Gastrocnemius medialis (tissue), 4 donors: ENCODE measurements around the gene RHOT1. TPM values are rescaled to one million over a fixed set of nuclear protein-coding genes. Genes with fewer than 3 reads are reported as not detected.

Experiments
- ATAC-seq, 2 donors: fragments of 150-250 bp; one replicate each; pipeline ENCODE4 v1.9.1; 2016
- DNase-seq, 2 donors: peaks; one replicate each; pipeline ENCODE4 v3.0.0-alpha.2; 2019
- H3K27ac ChIP-seq, 4 donors: fragments of 200-600 bp; sonication (generic); 1 replicate in 1 of 4; 2 replicates in 3 of 4; pipeline ENCODE4 v1.5.1; 2016 to 2018; ENCODE audit warnings: mild to moderate bottlenecking in 2 of 4, moderate library complexity in 1 of 4
- H3K27me3 ChIP-seq, 3 donors: fragments of 200-600 bp; sonication (generic) in 2 of 3; 1 replicate in 1 of 3; 2 replicates in 2 of 3; pipeline versions ENCODE4 v1.5.1 to v1.6.0; 2016 to 2019; ENCODE audit warnings: mild to moderate bottlenecking in 1 of 3, moderate library complexity in 1 of 3
- H3K36me3 ChIP-seq, 2 donors: fragments of 200-600 bp; sonication (generic) in 1 of 2; one replicate each; pipeline ENCODE4 v1.5.1; 2017 to 2018
- H3K4me1 ChIP-seq, 2 donors: fragments of 200-600 bp; sonication (generic) in 1 of 2; one replicate each; pipeline ENCODE4 v1.5.1; 2016 to 2017; ENCODE audit warnings: mild to moderate bottlenecking in 2 of 2
- H3K4me3 ChIP-seq, 4 donors: fragments of 200-600 bp; sonication (generic) in 3 of 4; 1 replicate in 1 of 4; 2 replicates in 3 of 4; pipeline ENCODE4 v1.5.1; 2016 to 2019; ENCODE audit warnings: mild to moderate bottlenecking in 2 of 4
- H3K9me3 ChIP-seq, 3 donors: fragments of 200-600 bp; sonication (generic) in 2 of 3; 1 replicate in 1 of 3; 2 replicates in 2 of 3; pipeline ENCODE4 v1.5.1; 2016 to 2019
- POLR2A ChIP-seq, 2 donors: fragments of 450-650 bp; IDR thresholded peaks; one replicate each; pipeline ENCODE4 v1.6.1; 2017; ENCODE audit warnings: antibody characterized with exemption in 2 of 2, mild to moderate bottlenecking in 2 of 2, moderate library complexity in 2 of 2
- in situ Hi-C, 4 donors: fragments of 200-750 bp; cut with MboI; loops; one replicate each; pipeline versions ENCODE4 v1.15.0 to v1.8.0; 2017; ENCODE audit warnings: low sequenced_read_pairs in 4 of 4
- intact Hi-C: fragments of 100-400 bp; cut with DNase I; formaldehyde crosslinking; loops from one replicate; pipeline ENCODE4 v1.15.1; 2023; ENCODE audit warnings: low total_unique reads
- total RNA-seq, 4 donors: library from RNA; depleted of rRNA; stranded (reverse); fragments of >200 nt; gene quantifications; one replicate each; pipeline versions ENCODE4 v1.1.0 to v1.2.3, GENCODE V29; 2016
- TF ChIP-seq, protein P1 (sequence below), 5 experiments: fragments of 450-650 bp in 3 of 5; fragments of 200-600 bp in 2 of 5; sonication (generic) in 2 of 5; IDR thresholded peaks in 4 of 5; conservative IDR thresholded peaks in 1 of 5; 1 replicate in 4 of 5; 2 replicates in 1 of 5; pipeline ENCODE4 v1.5.1; 2016 to 2019; ENCODE audit warnings: antibody characterized with exemption in 5 of 5, mild to moderate bottlenecking in 3 of 5, moderate library complexity in 3 of 5

RHOT1 gene
- total RNA-seq, 4 donors from 2014 or later: 30.8 to 67.5 (median 36.2) TPM

DNA sequence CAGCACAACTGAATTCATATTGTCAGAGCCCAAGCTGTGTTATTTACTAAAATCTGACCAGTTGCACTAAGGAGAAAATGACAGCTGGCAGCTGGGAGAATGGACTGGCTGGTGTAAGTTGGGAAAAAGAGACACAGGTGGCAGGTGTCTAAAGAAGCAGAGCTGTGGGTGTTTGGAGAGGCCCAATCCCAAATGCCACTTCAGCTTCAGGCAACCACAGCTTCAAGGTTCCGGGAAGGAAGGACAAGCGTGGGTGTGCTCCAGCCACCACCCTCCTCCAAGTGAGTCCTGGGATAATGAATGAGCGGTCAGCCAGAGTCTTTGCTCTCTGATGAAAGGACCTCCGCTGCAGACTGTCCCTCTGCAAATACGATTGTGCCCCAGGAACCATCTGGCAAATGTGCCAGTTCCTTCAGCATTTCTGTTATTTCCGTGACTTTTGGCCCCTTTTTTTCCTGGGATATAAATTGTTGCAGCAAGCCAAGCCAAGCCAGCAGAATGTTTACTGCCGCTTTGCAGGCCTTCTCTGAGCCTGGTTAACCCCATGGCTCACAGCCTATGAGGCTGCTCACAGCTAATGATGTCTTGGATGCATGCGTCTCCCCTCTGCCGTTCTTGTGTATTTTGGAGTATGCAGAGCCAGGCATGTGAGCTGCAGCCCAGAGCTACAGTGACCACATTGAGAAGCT, 113.9 kb downstream of the RHOT1 start:
- intact Hi-C loops (no loop called here), in situ Hi-C loops (loop anchor here in 2 of 4 donors (5.0 to 10.0 kb wide), 2 partner anchors 59 to 61 kb away; no protein-coding TSS in a partner anchor)
- H3K4me3 ChIP-seq: no peak overlapping the region
- no peaks in the 10 kb centered on the region for H3K27me3 ChIP-seq
- no peaks in the 10 kb centered on the region for H3K4me1 ChIP-seq
- H3K36me3 ChIP-seq: no peaks in the 10 kb centered on the region
- ATAC-seq (no peak), DNase-seq (no peak)
- TF ChIP-seq POLR2A (IDR thresholded peaks at IDR 0.05): no peak
- TF ChIP-seq, protein P1, sequence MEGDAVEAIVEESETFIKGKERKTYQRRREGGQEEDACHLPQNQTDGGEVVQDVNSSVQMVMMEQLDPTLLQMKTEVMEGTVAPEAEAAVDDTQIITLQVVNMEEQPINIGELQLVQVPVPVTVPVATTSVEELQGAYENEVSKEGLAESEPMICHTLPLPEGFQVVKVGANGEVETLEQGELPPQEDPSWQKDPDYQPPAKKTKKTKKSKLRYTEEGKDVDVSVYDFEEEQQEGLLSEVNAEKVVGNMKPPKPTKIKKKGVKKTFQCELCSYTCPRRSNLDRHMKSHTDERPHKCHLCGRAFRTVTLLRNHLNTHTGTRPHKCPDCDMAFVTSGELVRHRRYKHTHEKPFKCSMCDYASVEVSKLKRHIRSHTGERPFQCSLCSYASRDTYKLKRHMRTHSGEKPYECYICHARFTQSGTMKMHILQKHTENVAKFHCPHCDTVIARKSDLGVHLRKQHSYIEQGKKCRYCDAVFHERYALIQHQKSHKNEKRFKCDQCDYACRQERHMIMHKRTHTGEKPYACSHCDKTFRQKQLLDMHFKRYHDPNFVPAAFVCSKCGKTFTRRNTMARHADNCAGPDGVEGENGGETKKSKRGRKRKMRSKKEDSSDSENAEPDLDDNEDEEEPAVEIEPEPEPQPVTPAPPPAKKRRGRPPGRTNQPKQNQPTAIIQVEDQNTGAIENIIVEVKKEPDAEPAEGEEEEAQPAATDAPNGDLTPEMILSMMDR (IDR thresholded peaks at IDR 0.05 in 4 of 5, conservative IDR thresholded peaks at IDR 0.05 in 1 of 5): no peak
- H3K9me3 ChIP-seq: no peaks in the 10 kb centered on the region
- H3K27ac ChIP-seq: no peak overlapping the region

DNA sequence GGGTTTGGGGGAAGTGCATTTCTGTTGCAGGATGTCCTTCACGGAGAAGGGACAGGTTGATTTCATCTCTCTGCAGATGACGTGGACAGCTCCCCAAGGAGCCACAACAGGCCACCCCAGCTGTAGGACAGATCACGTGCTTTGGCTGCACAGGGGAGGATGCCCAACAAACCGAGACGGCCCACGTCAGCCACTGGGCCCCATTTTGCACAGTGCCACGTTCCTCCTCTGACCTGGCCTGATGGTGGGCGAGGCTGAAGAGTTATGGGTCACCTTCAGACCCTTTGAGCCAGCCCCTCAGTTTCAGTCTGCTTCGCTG, 114.4 kb downstream of the RHOT1 start:
- intact Hi-C loops: no loop called here
- no peak for TF ChIP-seq POLR2A (IDR thresholded peaks at IDR 0.05)
- TF ChIP-seq, protein P1 (IDR thresholded peaks at IDR 0.05 in 4 of 5, conservative IDR thresholded peaks at IDR 0.05 in 1 of 5): no peak
- H3K4me1 ChIP-seq: no peaks in the 10 kb centered on the region

DNA sequence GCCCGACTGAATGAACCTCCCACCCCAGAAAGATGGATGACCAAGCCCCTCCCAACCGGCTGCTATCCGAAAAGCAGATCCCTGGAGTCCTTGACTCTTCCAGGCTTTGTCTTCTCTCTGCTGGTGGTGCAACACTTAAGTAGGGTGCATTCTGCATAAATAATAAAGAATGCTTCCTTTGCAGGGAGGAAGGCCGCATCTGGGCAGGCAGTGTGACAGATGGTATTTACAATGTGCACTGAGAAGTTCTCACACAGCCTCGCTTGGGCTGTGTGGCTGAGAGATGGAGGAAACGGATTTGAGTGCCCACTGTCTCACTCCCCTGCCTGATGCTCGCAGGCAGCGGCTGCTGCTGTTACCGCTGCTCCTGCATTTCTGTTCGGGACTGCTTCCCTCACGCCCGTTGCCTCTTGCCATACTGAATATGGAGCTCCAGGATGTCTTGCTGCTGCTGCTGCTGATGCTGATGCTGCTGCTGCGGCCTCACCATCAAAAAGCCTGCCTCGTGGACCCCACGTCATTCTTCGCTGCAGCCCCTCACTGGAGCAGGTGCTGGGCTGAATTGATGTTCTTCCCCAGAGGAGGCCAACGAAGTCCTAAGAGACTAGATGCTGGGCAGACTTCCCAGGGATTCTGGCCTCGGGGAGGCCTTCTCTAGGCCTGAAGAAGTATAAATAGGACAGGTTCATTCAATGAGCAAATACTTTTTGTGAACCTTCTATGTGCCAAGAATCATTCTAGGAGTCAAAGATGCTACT, 116.3 kb downstream of the RHOT1 start:
- H3K9me3 ChIP-seq: no peaks in the 10 kb centered on the region
- in situ Hi-C loops: loop anchor here in 2 of 4 donors (5.0 to 10.0 kb wide), 2 partner anchors 56 to 59 kb away; no protein-coding TSS in a partner anchor
- H3K36me3 ChIP-seq: no peaks in the 10 kb centered on the region
- H3K4me3 ChIP-seq: no peak overlapping the region
- intact Hi-C loops: no loop called here
- no peak overlapping the region for H3K27ac ChIP-seq
- DNase-seq: no peak
- TF ChIP-seq POLR2A (IDR thresholded peaks at IDR 0.05): no peak
- TF ChIP-seq, protein P1 (IDR thresholded peaks at IDR 0.05 in 4 of 5, conservative IDR thresholded peaks at IDR 0.05 in 1 of 5): no peak
- ATAC-seq: no peak
- H3K27me3 ChIP-seq: peaks cover 0 to 5% (median 0%) of the 10 kb centered on the region in 3 donors
- no peaks in the 10 kb centered on the region for H3K4me1 ChIP-seq

More for the DNA sequence above, 114.4 kb downstream of the RHOT1 start:
- Histone ChIP-seq H3K9me3 (no peaks in the 10 kb centered on the region), H3K27me3 (no peaks in the 10 kb centered on the region), H3K36me3 (no peaks in the 10 kb centered on the region), H3K27ac (no peak overlapping the region), H3K4me3 (no peak overlapping the region)
- DNase-seq: no peak
- in situ Hi-C loops: loop anchor here in 2 of 4 donors (5.0 to 10.0 kb wide), 2 partner anchors 58 to 61 kb away; no protein-coding TSS in a partner anchor
- ATAC-seq: no peak

DNA sequence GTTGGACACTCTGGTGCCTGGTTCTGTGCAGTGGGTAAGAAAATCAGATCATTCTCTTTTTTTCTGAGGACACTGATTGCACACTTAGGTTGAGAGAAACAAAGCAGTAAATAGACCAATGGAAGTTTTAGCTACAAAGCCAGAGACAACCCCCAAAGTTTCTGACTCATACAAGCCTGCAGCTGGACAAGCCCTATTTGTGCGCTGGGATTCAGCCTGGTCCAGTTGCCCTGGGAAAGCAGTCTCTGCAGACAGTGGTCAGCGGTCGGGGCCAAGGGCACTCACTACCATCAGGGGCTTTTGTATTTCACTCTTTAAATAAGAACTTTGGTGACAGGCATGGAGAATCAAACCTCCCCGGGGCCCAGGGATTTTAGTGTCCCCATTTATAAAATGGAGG, 117.3 kb downstream of the RHOT1 start:
- H3K9me3 ChIP-seq: no peaks in the 10 kb centered on the region
- intact Hi-C loops: no loop called here
- H3K4me3 ChIP-seq: no peak overlapping the region
- no peak for TF ChIP-seq POLR2A (IDR thresholded peaks at IDR 0.05)
- TF ChIP-seq, protein P1 (IDR thresholded peaks at IDR 0.05 in 4 of 5, conservative IDR thresholded peaks at IDR 0.05 in 1 of 5): no peak
- no peaks in the 10 kb centered on the region for H3K36me3 ChIP-seq
- in situ Hi-C loops: loop anchor here in 2 of 4 donors (5.0 to 10.0 kb wide), 2 partner anchors 55 to 58 kb away; no protein-coding TSS in a partner anchor
- no peak overlapping the region for H3K27ac ChIP-seq
- no peaks in the 10 kb centered on the region for H3K4me1 ChIP-seq
- ATAC-seq (no peak), DNase-seq (no peak)
- H3K27me3 ChIP-seq: peaks cover 0 to 10% (median 0%) of the 10 kb centered on the region in 3 donors
